ENCODE data around the gene APOD.
"Not testable (repeated sequence)": the region's sequence is repeated elsewhere in the genome, so short reads cannot be mapped to it uniquely, and the experiment has no call there.

DNA sequence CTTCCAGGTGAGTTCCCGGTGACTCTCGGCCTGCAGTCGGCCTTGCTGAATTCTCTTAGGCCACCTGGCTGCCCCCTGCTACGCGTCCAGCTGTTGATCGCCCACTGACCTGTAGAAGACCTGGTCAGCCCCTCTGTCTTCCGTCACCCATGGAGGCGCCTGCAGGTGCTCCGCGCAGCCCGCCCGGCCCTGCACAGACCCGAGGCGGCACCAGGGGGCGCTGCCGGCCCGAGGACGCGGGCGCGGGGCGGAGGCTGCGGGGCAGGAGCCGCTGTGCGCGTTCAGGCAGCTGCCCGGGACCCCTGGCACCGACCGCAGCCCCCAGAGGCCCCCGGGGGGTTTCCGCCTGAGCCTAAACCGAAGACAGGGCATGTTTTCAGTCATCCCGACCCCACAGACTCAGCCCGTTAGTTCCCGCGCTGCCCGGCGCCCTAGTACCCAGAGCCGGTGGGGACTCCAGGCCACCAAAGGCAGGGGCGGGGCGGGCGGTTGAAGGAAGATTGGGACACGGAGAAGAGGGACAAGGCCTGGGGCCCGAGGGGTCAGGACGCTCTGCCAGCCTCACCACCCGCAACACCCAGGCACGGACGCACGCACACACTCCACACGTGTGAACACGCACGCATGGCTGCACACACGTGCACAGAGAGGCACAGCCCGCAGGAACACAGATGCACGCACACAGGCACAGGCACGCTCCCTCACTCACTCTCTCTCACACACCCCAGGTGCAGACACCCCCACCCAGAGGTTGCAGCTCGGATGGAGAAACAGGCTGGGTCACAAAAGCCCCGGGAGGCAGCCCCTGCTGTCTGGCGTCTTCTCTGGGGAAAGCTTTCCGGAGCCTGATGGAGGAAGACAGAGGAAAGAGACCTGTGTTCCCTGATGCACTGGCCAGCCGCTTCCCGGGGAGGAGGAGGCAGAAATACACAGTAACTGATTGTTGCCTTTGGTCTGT lies 41.1 kb upstream of the APOD start:
- TF ChIP-seq, protein P1, sequence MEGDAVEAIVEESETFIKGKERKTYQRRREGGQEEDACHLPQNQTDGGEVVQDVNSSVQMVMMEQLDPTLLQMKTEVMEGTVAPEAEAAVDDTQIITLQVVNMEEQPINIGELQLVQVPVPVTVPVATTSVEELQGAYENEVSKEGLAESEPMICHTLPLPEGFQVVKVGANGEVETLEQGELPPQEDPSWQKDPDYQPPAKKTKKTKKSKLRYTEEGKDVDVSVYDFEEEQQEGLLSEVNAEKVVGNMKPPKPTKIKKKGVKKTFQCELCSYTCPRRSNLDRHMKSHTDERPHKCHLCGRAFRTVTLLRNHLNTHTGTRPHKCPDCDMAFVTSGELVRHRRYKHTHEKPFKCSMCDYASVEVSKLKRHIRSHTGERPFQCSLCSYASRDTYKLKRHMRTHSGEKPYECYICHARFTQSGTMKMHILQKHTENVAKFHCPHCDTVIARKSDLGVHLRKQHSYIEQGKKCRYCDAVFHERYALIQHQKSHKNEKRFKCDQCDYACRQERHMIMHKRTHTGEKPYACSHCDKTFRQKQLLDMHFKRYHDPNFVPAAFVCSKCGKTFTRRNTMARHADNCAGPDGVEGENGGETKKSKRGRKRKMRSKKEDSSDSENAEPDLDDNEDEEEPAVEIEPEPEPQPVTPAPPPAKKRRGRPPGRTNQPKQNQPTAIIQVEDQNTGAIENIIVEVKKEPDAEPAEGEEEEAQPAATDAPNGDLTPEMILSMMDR (IDR thresholded peaks at IDR 0.05): not testable (repeated sequence)
- TF ChIP-seq POLR2A (IDR thresholded peaks at IDR 0.05): not testable (repeated sequence)
